ENCODE measurements around the gene LRIT1. TPM values are rescaled to one million over a fixed set of nuclear protein-coding genes. Genes with fewer than 3 reads are reported as not detected.

LRIT1 gene
- total and polyA plus RNA-seq, 2 of the 8 experiments (the other 6 are each of a cell fraction or from before 2014, with no cell fraction given) = 0.03 TPM; not detected in 1

GRCh38 chr10:84221916-84222315 is 19.4 kb downstream of the LRIT1 start (continued):
- TF ChIP-seq ATF2 (IDR thresholded peaks at IDR 0.05; ENCODE audit: low read length) = no peak
